Panc1 (cell line): ENCODE data around the gene CDK4.
A peak's percentile ranks its signal among the peaks of the same experiment; 100 is the strongest.

Source experiments
- POLR2AphosphoS5 ChIP-seq: IDR thresholded peaks from 2 replicates; pipeline ENCODE4 v1.6.1; 2012; ENCODE audit warnings: mild to moderate bottlenecking, low read depth, low read length, moderate library complexity
- SIN3A ChIP-seq: IDR thresholded peaks from 2 replicates; pipeline ENCODE4 v1.6.1; 2012; ENCODE audit warnings: low read depth, mild to moderate bottlenecking, low read length, moderate library complexity, borderline replicate concordance; ENCODE audit not compliant: insufficient read depth
- TF ChIP-seq, protein P1 (sequence below): fragments of 450-650 bp; IDR thresholded peaks from 2 replicates; pipeline ENCODE4 v1.5.1; 2017; ENCODE audit warnings: mild to moderate bottlenecking
- TF ChIP-seq, protein P2 (sequence below), 2 experiments: IDR thresholded peaks; 2 replicates each; pipeline ENCODE4 v1.6.1; 2011 to 2012; ENCODE audit warnings: low read depth in 2 of 2, control low read depth in 1 of 2, low read length in 1 of 2, mild to moderate bottlenecking in 1 of 2, moderate library complexity in 1 of 2; ENCODE audit not compliant: insufficient read depth in 1 of 2

DNA sequence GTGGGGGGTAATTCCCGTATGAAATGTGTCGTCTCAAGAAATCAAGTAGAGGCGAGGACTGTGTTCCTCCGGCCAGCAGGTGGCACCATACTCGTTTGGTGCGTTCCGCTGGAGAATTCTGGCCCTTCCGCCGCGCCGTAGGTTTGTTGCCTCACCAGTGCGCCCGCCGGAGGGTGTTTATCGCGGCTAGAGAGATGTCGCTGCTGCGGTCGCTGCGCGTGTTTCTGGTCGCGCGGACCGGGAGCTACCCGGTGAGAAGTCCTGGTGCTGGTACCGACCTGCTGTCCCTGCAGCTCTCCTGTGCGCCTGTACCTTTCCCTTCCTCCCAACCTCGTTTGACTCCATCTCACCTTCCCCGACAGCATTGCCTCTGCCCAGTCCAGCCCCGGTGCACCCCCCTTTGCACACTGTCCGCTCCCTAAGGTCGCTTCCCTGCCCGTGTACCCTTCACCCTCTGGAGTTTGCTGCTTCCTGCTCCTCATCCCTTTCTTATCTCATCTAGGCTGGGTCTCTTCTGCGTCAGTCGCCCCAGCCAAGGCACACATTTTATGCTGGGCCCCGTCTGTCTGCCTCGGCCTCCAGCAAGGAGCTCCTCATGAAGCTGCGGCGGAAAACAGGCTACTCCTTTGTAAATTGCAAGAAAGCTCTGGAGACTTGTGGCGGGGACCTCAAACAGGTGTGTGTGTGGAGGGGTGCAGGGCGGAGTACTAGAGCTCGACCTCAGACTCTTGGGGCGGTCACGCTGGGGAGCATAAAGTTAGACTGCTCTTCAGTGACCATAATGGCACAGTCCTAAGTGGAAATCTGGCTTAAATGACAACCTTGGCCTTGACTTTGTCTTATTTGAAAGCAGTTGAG, 30.7 kb upstream of the CDK4 start, which contains the start of gene TSFM:
- TF ChIP-seq SIN3A (peak; percentile 92), POLR2AphosphoS5 (peak; percentile 96)
- TF ChIP-seq, protein P1, sequence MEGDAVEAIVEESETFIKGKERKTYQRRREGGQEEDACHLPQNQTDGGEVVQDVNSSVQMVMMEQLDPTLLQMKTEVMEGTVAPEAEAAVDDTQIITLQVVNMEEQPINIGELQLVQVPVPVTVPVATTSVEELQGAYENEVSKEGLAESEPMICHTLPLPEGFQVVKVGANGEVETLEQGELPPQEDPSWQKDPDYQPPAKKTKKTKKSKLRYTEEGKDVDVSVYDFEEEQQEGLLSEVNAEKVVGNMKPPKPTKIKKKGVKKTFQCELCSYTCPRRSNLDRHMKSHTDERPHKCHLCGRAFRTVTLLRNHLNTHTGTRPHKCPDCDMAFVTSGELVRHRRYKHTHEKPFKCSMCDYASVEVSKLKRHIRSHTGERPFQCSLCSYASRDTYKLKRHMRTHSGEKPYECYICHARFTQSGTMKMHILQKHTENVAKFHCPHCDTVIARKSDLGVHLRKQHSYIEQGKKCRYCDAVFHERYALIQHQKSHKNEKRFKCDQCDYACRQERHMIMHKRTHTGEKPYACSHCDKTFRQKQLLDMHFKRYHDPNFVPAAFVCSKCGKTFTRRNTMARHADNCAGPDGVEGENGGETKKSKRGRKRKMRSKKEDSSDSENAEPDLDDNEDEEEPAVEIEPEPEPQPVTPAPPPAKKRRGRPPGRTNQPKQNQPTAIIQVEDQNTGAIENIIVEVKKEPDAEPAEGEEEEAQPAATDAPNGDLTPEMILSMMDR: peak; percentile 94
- TF ChIP-seq, protein P2, sequence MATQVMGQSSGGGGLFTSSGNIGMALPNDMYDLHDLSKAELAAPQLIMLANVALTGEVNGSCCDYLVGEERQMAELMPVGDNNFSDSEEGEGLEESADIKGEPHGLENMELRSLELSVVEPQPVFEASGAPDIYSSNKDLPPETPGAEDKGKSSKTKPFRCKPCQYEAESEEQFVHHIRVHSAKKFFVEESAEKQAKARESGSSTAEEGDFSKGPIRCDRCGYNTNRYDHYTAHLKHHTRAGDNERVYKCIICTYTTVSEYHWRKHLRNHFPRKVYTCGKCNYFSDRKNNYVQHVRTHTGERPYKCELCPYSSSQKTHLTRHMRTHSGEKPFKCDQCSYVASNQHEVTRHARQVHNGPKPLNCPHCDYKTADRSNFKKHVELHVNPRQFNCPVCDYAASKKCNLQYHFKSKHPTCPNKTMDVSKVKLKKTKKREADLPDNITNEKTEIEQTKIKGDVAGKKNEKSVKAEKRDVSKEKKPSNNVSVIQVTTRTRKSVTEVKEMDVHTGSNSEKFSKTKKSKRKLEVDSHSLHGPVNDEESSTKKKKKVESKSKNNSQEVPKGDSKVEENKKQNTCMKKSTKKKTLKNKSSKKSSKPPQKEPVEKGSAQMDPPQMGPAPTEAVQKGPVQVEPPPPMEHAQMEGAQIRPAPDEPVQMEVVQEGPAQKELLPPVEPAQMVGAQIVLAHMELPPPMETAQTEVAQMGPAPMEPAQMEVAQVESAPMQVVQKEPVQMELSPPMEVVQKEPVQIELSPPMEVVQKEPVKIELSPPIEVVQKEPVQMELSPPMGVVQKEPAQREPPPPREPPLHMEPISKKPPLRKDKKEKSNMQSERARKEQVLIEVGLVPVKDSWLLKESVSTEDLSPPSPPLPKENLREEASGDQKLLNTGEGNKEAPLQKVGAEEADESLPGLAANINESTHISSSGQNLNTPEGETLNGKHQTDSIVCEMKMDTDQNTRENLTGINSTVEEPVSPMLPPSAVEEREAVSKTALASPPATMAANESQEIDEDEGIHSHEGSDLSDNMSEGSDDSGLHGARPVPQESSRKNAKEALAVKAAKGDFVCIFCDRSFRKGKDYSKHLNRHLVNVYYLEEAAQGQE (IDR thresholded peaks at IDR 0.05; ENCODE audit: insufficient read depth in 1 of 2, low read depth in 2 of 2, low read length in 1 of 2): peak in 1 of 2 experiments; percentile 38; a peak in 1 of 4 replicates
